ENCODE data around the gene OR2T8. TPM values are rescaled to one million over a fixed set of nuclear protein-coding genes. Genes with fewer than 3 reads are reported as not detected.

OR2T8 gene
- total and polyA plus RNA-seq, 10 donors, result 0.06 TPM; not detected in 9

DNA sequence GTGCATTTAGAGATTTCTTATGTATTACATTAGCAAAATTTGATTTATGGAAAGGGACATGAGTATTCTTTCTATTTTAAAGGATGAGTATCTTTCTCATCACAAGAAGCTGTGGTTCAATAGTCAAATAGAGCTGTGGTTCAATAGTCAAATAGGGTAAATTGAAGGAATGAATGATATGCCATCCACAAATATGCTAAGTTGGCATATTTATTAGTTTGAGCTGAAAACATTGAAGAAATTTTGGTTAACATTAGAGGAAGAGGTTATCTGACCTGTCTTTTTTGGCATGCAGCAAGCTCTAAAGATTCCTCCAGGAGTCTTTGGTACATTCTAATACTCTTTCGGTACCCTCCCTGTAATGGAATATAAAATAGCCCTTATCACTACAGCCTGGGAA, 33.4 kb downstream of the OR2T8 start:
- no peak overlapping the region for H3K27ac ChIP-seq
- DNase-seq, result no peak
- H3K36me3 ChIP-seq, result no peaks in the 10 kb centered on the region
- intact Hi-C loops (cut with DNase I; ENCODE audit: low total_unique reads), result no loop called here
- no peak overlapping the region for H3K4me3 ChIP-seq
- 93 to 100% (median 96%) methylated on average over 1 of the region's 1 CpG for WGBS, 5 donors
- H3K9me3 ChIP-seq, result peaks cover 0 to 10% (median 0%) of the 10 kb centered on the region in 8 donors
- H3K27me3 ChIP-seq (replicated peaks in 1 of 7), result no peaks in the 10 kb centered on the region
- no peak for TF ChIP-seq POLR2A (IDR thresholded peaks at IDR 0.05)
- no peak for TF ChIP-seq POLR2AphosphoS5 (IDR thresholded peaks at IDR 0.05)
- TF ChIP-seq, protein P1, sequence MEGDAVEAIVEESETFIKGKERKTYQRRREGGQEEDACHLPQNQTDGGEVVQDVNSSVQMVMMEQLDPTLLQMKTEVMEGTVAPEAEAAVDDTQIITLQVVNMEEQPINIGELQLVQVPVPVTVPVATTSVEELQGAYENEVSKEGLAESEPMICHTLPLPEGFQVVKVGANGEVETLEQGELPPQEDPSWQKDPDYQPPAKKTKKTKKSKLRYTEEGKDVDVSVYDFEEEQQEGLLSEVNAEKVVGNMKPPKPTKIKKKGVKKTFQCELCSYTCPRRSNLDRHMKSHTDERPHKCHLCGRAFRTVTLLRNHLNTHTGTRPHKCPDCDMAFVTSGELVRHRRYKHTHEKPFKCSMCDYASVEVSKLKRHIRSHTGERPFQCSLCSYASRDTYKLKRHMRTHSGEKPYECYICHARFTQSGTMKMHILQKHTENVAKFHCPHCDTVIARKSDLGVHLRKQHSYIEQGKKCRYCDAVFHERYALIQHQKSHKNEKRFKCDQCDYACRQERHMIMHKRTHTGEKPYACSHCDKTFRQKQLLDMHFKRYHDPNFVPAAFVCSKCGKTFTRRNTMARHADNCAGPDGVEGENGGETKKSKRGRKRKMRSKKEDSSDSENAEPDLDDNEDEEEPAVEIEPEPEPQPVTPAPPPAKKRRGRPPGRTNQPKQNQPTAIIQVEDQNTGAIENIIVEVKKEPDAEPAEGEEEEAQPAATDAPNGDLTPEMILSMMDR (IDR thresholded peaks at IDR 0.05 in 8 of 11, conservative IDR thresholded peaks at IDR 0.05 in 3 of 11), result no peak
- H3K4me1 ChIP-seq, result no peaks in the 10 kb centered on the region

DNA sequence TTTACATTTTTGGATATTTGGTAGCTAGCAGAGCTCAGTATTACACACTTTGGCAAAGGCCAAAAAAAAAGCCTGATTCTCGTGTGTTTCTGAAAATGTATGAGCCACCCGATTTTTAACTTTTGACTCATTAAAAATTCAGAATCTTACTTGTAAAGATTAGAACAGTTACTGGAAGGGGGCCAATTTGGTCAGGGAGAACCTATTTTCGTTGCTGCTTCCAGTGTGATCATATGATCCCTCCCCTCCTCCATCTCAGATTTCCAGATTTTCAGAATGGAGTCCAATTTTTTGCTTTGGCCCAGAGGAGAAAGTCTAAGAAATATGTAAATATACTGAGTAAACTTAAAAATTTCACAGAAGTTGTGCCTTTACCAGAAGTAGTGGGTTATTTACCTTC, 41.7 kb downstream of the OR2T8 start:
- Histone ChIP-seq H3K27me3 (replicated peaks in 1 of 7) (peaks cover 0 to 3% (median 0%) of the 10 kb centered on the region in 7 donors), H3K4me1 (peaks cover 0 to 9% (median 2%) of the 10 kb centered on the region in 6 donors), H3K4me3 (no peak overlapping the region), H3K9me3 (peaks cover 0 to 10% (median 0%) of the 10 kb centered on the region in 8 donors), H3K27ac (no peak overlapping the region), H3K36me3 (peaks cover 0 to 4% (median 0%) of the 10 kb centered on the region in 6 donors)
- DNase-seq, result no peak
- WGBS, 5 donors, result 14 to 55% (median 27%) methylated on average over 3 of the region's 3 CpGs
- no peak for TF ChIP-seq POLR2AphosphoS5 (IDR thresholded peaks at IDR 0.05)
- TF ChIP-seq, protein P1 (IDR thresholded peaks at IDR 0.05 in 8 of 11, conservative IDR thresholded peaks at IDR 0.05 in 3 of 11), result no peak
- TF ChIP-seq POLR2A (IDR thresholded peaks at IDR 0.05), result no peak
- intact Hi-C loops (cut with DNase I; ENCODE audit: low total_unique reads), result no loop called here

DNA sequence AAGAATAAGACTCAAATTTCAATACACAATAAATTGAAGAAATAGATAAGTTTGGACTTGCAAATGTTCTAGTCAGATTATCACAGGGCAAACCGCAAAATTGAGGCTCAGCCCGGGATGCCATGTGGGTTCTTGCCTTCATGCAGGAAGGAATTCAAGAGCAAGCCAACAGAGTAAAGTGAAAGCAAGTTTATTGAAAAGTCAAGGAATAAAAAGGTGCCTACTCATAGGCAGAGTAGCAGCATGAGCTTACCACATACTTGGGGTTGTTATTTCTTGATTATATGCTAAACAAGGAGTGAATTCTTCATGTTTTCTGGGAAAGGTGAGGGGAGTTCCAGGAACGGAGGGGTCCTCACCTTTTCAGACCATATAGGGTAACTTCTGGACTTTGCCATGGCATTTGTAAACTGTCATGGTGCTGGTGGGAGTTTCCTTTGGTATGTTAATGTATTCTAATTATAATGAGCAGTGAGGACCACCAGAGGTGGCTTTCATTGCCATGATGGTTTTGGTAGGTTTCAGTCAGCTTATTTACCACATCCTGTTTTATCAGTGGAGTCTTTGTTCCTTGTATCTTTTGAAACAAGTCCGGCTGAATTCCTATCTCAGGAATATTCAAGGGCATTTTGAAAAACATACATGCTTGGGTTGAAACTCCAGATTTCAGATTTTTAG, 43.0 kb downstream of the OR2T8 start:
- Histone ChIP-seq H3K9me3 (peaks cover 0 to 3% (median 0%) of the 10 kb centered on the region in 8 donors), H3K4me3 (no peak overlapping the region), H3K36me3 (peaks cover 0 to 4% (median 0%) of the 10 kb centered on the region in 6 donors), H3K4me1 (peaks cover 0 to 12% (median 2%) of the 10 kb centered on the region in 6 donors), H3K27me3 (replicated peaks in 1 of 7) (peaks cover 0 to 3% (median 0%) of the 10 kb centered on the region in 7 donors), H3K27ac (no peak overlapping the region)
- intact Hi-C loops (cut with DNase I; ENCODE audit: low total_unique reads), result no loop called here
- TF ChIP-seq, protein P1 (IDR thresholded peaks at IDR 0.05 in 8 of 11, conservative IDR thresholded peaks at IDR 0.05 in 3 of 11), result no peak
- TF ChIP-seq POLR2A (IDR thresholded peaks at IDR 0.05) (no peak), POLR2AphosphoS5 (IDR thresholded peaks at IDR 0.05) (no peak)
- WGBS, 5 donors, result 25 to 51% (median 32%) methylated on average over 4 of the region's 4 CpGs
- no peak for DNase-seq

DNA sequence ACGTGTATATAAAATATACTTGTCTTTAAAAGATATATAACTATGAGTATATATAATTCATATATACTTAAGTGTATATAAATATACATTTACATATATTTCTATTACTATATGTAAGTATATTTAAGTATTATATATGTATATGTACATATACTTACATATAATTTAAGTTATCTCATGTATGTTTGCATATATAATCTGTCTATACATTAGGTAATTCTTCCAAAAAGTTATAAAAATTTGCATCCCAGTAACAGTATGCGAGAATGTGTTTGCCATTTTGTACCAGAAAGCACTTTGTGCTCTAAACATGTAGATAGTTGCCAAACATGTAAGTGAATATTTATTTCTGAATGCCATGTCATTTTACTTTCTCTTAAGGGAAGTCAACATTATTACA, 44.9 kb downstream of the OR2T8 start, which contains the start of gene OR2AK2:
TSS of gene OR2AK2 (plus strand) at position 301 of the 400 bp plus-strand sequence. CDS start 144 bp downstream, outside the sequence.
- Histone ChIP-seq H3K9me3 (peaks cover 0 to 4% (median 0%) of the 10 kb centered on the region in 8 donors), H3K4me3 (no peak within 1 kb of the TSS), H3K4me1 (peaks cover 0 to 12% (median 2%) of the 10 kb centered on the region in 6 donors), H3K27me3 (replicated peaks in 1 of 7) (peaks cover 0 to 3% (median 0%) of the 10 kb centered on the region in 7 donors), H3K27ac (peak within 1 kb of the TSS in 2 of 8 donors; percentile 6 to 18), H3K36me3 (peaks cover 0 to 4% (median 0%) of the 10 kb centered on the region in 6 donors)
- intact Hi-C loops (cut with DNase I; ENCODE audit: low total_unique reads), result no loop called here
- TF ChIP-seq POLR2A (IDR thresholded peaks at IDR 0.05) (no peak), POLR2AphosphoS5 (IDR thresholded peaks at IDR 0.05) (no peak)
- TF ChIP-seq, protein P1 (IDR thresholded peaks at IDR 0.05 in 8 of 11, conservative IDR thresholded peaks at IDR 0.05 in 3 of 11), result no peak
- no peak for DNase-seq
- 88 to 96% (median 92%) methylated on average over 2 of the region's 2 CpGs for WGBS, 5 donors

Data from spleen (tissue), 11 donors.